LNCaP clone FGC (cell line): ENCODE data around the gene LILRB3.
"Not testable (repeated sequence)": the region's sequence is repeated elsewhere in the genome, so short reads cannot be mapped to it uniquely, and the experiment has no call there.

Experiments
- DNase-seq: peaks from one replicate; pipeline ENCODE4 v3.0.0-alpha.2; 2011; ENCODE audit warnings: low read depth
- H3K4me3 ChIP-seq: 2 replicates; pipeline ENCODE4 v1.5.1; 2011; ENCODE audit warnings: mild to moderate bottlenecking, low read depth, low read length, control low read depth
- CTCF ChIP-seq: IDR thresholded peaks from 2 replicates; pipeline ENCODE4 v1.5.1; 2012; ENCODE audit warnings: mild to moderate bottlenecking; ENCODE audit not compliant: control insufficient read depth, insufficient read depth; ENCODE audit errors: extremely low read depth

Gene LILRB3

GRCh38 chr19:54233941-54234340 is 11.1 kb upstream of the LILRB3 start:
- no peak for DNase-seq
- TF ChIP-seq CTCF: no peak
- H3K4me3 ChIP-seq: no peak overlapping the region

- no peak overlapping the region for H3K4me3 ChIP-seq
- DNase-seq: peak; percentile 59
- peak; percentile 99 for TF ChIP-seq CTCF
Observed at GRCh38 chr19:54231077-54231931, 8.5 kb upstream of the LILRB3 start.

GRCh38 chr19:54230031-54230430 is 7.2 kb upstream of the LILRB3 start:
- no peak overlapping the region for H3K4me3 ChIP-seq
- DNase-seq: no peak
- no peak for TF ChIP-seq CTCF

- DNase-seq: no peak
- H3K4me3 ChIP-seq: no peak overlapping the region
- no peak for TF ChIP-seq CTCF
Observed at GRCh38 chr19:54229146-54229545, 6.3 kb upstream of the LILRB3 start.

GRCh38 chr19:54224619-54225018 is 1.8 kb upstream of the LILRB3 start:
- H3K4me3 ChIP-seq, DNase-seq: not testable (repeated sequence)

- H3K4me3 ChIP-seq, DNase-seq: not testable (repeated sequence)
Observed at GRCh38 chr19:54223937-54224281, 1.1 kb upstream of the LILRB3 start.

GRCh38 chr19:54223277-54223936 is 600 bp upstream of the LILRB3 start:
- H3K4me3 ChIP-seq, DNase-seq: not testable (repeated sequence)

GRCh38 chr19:54221947-54222346 is 860 bp downstream of the LILRB3 start:
- not testable (repeated sequence) for H3K4me3 ChIP-seq, DNase-seq

GRCh38 chr19:54219702-54220101 is 3.1 kb downstream of the LILRB3 start:
- not testable (repeated sequence) for H3K4me3 ChIP-seq, DNase-seq
